ENCODE measurements around the gene NOC4L.

NOC4L gene

GRCh38 chr12:132164426-132164825 lies 20.2 kb downstream of the NOC4L start:
- Histone ChIP-seq H3K4me3 (no peak overlapping the region), H3K27ac (no peak overlapping the region)

DNA sequence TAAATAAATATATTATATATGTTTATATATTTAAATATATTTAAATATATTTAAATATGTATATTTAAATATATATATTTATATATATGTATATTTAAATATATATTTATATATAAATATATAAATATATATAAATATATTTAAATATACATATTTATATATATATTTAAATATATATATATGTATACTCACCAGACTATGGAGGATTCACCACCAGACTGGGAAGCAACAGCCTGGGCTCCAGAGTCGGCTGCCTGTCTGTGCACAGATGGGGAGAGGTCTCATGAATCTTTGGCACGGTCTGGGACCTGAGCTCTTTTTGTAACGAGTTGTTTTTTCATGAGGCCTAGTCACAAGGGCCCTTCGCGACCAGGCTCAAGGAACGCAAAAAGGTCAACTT lies 21.3 kb downstream of the NOC4L start:
- Histone ChIP-seq H3K27ac (no peak overlapping the region), H3K4me3 (no peak overlapping the region)

DNA sequence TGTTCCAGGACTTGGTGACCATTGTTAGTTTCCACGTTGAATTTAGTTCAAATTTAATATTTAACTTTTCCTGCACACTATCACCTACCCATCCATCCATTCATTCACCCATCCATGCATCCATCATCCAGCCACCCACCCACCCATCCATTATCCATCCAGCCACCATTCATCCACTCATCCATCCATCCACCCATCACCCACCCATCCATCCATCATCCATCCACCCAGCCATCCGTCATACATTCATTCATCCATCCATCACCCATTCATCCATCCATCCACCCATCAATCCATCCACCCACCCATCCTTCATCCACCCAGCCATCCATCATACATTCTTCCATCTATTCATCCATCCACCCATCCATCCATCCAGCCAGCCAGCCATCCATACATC lies 21.8 kb downstream of the NOC4L start:
- no peak overlapping the region for H3K4me3 ChIP-seq
- H3K27ac ChIP-seq = no peak overlapping the region

- Histone ChIP-seq H3K4me3 (no peak overlapping the region), H3K27ac (no peak overlapping the region)
Measured at GRCh38 chr12:132166801-132167591, 22.7 kb downstream of the NOC4L start.

DNA sequence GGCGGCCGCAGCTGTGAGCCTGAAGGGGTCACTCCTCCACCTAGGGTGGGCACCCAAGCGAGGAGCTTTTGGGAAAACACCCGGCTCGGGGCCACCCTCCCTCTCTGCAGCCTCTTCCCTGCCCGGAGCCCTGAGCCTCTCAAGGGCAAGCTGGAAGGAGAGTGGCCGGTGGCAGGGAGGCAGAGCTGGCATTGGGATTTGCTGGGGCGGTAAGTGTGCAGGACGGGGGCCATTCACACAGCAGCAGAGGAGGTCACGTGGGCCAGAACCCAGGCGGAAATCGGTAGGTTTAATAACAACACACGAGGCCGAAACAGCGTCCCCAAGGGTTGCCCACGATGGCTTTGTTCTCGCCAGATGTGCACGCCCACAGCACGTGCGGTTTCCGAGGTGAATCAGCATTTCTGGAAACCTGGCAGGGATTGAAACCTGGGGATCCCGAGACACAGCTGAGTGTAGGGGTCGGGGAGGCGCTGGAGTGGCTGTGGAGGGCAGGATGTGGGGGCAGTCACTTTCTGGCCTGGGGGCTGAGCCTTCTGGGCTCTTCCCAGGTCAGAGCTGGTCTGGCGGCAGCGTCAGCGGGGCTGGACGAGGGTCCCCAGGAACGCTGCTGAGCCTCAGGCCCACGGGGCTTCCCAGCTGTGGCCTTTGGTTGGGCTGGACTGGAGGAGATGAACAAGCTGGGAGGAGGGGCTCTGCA lies 23.5 kb downstream of the NOC4L start:
- Histone ChIP-seq H3K27ac (no peak overlapping the region), H3K4me3 (no peak overlapping the region)

DNA sequence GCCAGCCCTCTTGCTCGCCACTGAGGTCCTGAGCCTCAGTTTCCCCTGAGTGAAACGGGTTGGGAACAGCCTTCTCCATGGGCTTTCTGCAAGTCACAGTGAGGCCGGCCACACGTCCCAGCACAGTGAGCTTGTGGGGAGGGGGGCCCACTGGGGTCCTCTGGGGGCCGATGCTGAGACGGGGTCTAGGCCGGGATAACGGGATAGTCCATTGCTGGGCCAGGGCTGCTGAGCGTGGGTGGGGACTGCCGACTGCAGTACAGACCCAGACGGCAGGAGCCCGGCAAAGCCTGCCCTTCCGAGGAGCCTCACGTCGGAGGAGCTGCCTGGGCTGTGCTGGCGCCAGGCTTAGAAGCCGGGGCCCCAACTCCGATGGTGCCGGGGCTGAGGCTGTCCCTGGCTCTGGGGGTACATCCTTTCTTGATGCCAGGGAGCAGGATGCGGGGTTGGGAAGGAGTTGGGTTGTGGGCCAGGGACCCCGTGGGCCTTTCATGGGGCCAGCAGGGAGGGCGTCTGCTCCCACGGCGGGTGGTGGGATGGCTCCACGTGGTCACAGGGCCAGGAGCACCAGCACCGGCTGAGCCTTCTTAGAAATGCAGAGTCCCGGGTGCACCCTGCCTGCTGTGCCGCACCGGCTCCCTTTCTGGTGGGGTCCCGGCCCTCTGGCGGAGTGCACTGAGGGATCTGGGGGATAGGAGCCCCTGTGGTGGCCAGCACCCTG lies 24.2 kb downstream of the NOC4L start:
- no peak overlapping the region for H3K4me3 ChIP-seq
- H3K27ac ChIP-seq = no peak overlapping the region

DNA sequence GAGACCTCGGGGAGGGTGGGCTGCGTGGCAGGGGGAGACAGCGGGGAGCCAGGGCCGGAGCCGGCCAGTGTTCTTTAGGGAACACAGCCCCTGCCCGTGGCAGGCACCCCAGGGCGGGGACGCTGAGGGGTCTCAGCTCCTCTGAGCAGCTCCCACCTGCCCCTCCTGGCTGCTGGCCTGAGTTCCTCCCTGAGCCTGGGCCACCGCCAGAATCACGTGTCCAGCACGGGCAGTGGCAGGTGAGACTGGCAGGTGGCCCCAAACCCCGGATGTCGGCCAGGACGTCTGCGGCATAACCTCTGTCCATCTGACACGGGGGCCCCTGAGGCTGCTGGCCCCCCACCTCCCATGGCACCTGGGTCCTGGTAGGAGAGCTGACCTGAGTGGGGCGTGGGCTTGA lies 25.1 kb downstream of the NOC4L start:
- no peak overlapping the region for H3K27ac ChIP-seq
- H3K4me3 ChIP-seq = no peak overlapping the region

- no peak overlapping the region for H3K4me3 ChIP-seq
- H3K27ac ChIP-seq = no peak overlapping the region
Measured at GRCh38 chr12:132170094-132170636, 25.9 kb downstream of the NOC4L start.

DNA sequence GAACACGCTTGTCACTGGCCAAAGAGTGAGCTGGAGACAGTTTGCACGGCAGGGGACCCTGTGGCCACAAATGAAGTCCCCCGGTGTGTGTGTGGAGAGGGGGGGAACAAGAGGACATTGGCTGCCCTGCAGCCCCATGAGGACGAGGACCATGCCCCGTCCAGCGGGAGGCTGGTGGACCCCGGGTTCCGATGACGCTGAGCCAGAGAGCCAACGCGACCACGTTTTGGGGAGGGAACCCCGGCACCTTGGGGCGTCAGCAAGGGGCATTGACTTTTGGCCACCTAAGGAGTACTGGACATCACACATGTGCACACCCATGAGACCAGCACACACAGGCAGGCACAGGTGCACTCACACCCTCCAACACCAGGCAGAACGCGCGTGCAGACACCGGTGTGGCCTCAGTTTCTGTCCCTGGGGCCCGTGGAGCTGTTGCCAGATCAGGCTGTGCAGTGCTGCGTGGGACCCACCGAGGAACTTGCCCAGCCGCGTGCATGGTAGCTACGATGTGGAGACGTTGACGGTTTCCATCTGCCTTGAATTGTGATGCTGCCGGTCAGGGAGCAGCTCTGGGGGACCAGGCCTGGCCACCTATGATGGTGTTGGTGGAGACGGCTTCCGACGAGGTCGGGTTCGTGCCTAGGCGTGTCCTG lies 26.5 kb downstream of the NOC4L start:
- no peak overlapping the region for H3K27ac ChIP-seq
- no peak overlapping the region for H3K4me3 ChIP-seq

DNA sequence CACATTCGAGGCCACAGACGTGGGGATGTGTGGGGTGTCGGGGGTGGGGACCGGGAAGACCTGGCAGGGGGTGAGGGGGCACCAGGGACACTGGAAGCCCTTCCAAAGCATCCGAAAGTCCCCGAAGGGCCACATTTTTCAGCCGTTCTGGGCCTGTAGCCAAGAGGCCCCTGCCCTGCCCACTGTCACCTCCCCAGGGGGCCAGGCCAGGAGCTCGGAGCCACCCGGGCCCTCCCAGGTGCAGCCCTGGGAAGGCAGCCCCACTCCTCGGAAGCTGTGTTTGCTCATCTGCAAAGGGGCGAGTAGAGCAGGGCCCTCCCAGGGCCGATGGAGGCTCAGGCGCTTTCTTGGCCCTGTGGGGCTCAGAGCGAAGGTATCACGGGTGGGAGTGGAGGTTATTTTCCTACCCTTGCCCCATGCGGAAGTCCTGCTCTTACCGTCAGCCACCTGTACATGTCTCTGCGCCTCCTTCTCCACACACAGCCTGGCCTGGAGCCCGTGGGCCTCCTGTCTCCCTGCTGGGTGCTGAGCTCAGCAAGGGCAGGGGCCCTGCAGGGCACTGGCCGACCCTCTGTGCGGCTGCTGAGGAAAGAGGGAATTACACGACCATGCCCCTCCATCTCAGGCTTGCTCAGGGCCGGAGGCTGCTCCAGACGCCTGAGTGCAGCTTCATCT lies 27.2 kb downstream of the NOC4L start:
- Histone ChIP-seq H3K27ac (no peak overlapping the region), H3K4me3 (no peak overlapping the region)

GRCh38 chr12:132171968-132172521 lies 27.8 kb downstream of the NOC4L start:
- no peak overlapping the region for H3K27ac ChIP-seq
- H3K4me3 ChIP-seq = no peak overlapping the region

- Histone ChIP-seq H3K4me3 (no peak overlapping the region), H3K27ac (no peak overlapping the region)
Measured at GRCh38 chr12:132172619-132173018, 28.4 kb downstream of the NOC4L start.

DNA sequence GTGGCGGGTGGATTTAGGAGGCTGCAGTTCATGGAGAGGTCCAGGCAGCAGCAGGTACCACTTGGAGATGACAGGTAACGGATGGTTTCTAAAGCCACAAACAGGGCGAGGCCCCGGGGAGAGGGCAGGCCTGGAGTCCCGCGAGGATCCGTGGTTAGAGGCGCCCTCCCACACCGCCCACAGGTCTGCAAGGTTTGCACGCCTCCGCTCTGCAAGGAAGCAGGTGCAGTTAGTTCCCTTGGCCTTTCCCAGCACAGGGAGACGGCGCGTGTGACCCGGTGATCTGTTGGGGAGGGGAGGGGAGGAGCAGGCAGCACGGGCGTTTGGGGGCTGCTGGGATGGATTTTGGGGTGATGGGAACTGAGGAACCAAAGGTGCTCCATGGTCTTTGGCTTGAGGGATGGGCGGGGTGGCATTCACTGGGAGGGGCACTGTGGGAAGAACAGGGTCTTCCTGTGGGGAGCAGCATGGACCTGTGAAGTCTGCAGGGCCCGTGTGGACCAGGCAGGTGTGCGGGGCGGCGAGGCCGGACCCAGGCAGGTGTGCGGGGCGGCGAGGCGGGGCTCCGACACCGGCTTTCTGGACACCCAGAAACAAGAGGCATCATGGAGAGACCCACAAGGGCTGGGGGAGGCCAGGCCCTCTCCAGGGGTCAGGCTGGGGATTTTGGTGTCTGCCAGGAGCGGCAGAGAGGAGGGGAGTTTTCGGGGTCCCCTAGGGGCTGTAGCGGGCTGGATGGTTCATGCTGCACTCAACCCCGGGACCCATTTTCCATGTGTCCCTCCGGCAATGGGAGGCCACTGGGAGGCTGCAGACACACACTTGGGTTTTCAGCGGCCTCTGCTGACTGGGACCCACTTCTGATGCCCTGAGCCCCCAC lies 29.1 kb downstream of the NOC4L start:
- Histone ChIP-seq H3K27ac (no peak overlapping the region), H3K4me3 (no peak overlapping the region)

DNA sequence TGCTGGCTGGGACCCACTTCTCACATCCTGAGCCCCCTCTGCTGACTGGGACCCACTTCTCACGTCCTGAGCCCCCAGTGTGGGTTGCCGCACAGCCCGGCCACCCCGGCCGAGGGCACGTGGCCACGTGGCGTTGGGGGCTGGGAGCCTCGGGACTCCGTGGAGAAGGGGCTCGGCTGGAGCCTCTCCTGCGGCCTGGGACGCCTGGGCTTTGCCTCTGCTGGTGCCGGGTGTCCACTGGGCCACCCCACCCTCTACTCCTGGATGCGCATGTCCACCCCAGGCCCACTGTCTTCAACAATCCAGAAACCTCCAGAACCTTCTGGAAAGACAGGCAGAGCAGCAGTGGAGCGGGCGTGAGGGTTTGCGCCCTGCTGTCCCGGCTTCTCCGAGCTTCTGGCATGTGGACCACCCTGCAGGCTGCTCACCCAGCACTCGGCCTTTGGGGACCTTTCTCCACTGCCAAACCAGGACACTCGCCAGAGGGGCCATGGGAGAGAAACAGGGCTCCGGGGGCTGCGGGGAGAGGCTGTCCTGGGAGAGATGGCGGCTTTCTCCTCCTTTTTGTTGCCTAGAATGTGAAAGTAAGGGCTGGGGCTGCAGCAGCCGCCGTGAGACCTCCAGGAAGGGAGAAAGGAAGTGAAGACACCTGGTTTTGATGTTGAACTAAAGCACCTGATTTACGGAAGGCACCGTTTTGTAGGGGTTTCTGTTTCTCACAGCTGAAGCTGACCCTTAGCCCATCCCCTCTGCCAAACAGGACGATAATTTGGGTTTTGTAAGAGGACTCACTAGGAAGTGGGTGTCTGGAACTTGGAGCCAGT lies 30.0 kb downstream of the NOC4L start:
- Histone ChIP-seq H3K4me3 (no peak overlapping the region), H3K27ac (no peak overlapping the region)

DNA sequence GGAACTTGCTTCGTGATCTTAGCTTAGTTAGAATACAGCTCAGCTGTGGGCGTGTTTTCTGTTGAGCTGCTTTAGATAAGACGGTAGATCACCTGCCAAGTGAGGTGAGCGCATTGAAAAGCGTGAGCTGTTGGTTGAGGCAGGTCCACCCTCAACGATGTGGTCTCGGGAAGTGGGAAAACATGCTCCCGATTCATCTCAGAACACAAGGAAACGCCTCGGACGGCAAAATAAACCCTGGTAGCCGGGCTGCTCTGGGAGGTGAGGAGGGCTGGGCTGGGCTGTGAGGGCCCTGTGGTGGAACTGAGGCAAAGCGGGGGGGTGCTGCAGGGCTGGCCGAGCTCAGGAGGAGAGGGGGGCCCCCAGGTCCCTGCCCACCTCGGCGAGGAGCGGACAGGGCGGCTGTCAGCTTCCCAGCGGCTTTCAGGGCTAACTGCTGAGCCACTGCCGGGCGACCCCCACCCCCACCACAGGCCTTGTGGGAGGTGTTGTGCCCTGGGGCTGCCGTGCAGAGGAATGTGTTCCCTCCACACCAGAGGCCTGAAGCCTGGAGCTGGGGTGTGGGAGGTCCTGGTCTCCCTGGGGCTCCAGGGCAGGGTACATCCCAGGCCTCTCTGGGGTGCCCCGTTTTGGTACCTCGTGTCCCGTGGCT lies 30.7 kb downstream of the NOC4L start:
- Histone ChIP-seq H3K27ac (no peak overlapping the region), H3K4me3 (no peak overlapping the region)

- H3K27ac ChIP-seq = no peak overlapping the region
- no peak overlapping the region for H3K4me3 ChIP-seq
Measured at GRCh38 chr12:132175496-132176384, 31.5 kb downstream of the NOC4L start.

Measured in skin epidermis (tissue), 12 donors.